ENCODE measurements around the gene DDX3X. TPM values are rescaled to one million over a fixed set of nuclear protein-coding genes. Genes with fewer than 3 reads are reported as not detected.

The DDX3X gene
- total RNA-seq, 2 experiments from 2014 or later: 320 to 322 TPM

DNA sequence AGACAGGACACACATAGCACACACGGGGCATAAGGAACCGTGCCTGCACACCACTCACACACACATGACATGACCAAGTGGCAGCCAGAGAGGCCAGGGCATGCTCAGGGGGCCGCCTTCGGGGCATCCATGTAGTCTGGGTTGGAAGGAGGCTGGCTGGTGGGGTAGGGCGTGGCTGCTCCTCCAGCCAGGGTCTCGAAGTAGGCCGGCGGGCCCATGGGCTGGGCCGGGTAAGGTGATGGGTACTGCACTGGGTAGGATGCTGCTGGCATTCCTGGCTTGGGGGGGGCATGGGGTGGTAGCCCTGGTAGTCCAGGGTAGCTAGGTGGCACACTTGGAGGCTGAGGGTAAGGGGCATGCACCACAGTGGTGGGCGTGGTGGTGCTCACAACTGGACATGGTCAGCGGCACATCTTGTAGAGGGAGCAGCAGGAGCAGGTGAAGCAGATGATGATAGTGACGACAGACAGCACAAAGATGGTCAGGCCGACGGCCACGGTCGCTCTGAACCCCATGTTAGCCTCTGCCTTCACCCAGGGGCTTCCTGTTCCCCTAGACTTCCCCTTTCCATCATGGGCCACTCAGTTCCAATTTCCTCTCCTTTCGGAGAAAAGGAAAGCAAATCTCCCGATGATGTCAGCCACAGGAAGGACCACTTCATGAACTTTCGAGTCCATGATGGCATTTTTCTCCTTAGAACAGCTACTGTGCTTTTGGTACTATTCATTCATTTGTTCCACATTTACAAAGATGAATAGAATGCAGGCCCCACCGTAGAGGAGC, 10.9 kb upstream of the DDX3X start:
- ChIA-PET POLR2A (no interaction called here), CTCF (no interaction called here)

GRCh38 chrX:41326431-41326830, 7.5 kb upstream of the DDX3X start:
- ChIA-PET CTCF (no interaction called here), POLR2A (no interaction called here)

DNA sequence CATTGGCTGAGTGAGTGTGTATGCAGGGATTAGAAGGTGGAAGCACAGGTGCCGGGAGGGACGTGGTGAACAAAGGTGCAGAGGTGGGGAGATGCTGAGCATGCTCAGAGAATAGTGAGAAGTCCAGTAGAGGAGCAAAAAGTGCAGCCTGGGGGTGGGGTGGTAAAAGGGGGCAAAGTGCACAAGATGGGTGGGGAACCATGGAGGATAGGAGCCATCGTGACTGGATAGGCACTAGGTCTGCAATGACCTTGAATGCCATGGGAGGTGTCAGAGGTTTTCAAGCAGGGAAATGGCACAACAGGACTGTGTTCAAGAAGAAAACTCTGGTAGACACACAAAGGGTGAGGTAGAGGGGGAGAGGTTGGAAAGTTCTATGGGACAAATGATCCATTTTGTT, 6.6 kb upstream of the DDX3X start:
- ChIA-PET CTCF (no interaction called here), POLR2A (no interaction called here)

GRCh38 chrX:41329101-41329500, 4.9 kb upstream of the DDX3X start:
- ChIA-PET POLR2A (no interaction called here), CTCF (no interaction called here)

DNA sequence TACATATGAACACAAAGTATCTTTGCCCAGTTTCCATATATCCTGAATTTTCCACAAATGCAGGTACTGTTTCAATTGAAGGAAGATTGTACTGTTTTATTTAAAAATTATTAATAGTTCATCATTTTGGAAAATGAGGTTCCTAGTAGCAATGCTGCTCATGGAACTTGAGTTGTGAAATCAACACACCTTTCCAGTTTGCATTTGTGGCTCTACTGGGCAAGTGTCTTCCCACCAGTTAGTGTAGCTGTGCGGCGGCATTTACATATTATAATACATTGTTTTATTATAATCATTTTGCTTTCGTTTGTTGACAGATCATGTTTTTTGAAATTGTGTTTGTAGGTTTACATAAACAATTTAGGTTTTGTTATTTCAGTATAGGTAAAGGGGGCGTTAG, 2.0 kb upstream of the DDX3X start:
- CTCF ChIA-PET: no interaction called here
- POLR2A ChIA-PET: no interaction called here

GRCh38 chrX:41332408-41333002, 1.5 kb upstream of the DDX3X start:
- ChIA-PET CTCF (no interaction called here), POLR2A (no interaction called here)

DNA sequence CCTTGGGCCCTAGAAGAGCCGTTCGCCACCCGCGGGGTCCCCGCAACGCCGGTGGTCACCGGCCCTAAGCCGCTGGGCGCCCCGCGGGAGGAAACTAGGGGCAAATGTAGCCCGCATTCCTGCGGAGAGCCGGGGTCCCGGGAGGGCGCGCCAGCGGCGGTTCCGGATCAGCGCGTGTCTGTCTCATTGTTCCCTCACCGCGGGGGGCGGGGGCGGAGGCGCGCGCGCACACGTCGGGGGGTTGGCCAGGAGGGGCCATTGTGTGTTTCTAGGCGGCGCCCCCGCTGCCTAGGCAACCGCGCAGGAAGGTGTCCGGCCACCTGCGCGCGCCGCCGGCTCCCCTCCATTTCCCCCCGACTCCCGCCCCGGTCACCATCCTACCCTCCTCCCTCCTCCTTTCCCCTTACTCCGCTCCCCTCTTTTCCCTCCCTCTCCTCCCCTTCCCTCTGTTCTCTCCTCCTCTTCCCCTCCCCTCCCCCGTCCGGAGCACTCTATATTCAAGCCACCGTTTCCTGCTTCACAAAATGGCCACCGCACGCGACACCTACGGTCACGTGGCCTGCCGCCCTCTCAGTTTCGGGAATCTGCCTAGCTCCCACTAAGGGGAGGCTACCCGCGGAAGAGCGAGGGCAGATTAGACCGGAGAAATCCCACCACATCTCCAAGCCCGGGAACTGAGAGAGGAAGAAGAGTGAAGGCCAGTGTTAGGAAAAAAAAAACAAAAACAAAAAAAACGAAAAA, 789 bp upstream of the DDX3X start:
- ChIA-PET POLR2A (interaction anchor here (0.6 to 0.7 kb wide), 5 partner anchors 20 to 752 kb away, joined by 3 to 10 read pairs (median 6); partner anchors contain the start of gene ATP6AP2), CTCF (no interaction called here)

DNA sequence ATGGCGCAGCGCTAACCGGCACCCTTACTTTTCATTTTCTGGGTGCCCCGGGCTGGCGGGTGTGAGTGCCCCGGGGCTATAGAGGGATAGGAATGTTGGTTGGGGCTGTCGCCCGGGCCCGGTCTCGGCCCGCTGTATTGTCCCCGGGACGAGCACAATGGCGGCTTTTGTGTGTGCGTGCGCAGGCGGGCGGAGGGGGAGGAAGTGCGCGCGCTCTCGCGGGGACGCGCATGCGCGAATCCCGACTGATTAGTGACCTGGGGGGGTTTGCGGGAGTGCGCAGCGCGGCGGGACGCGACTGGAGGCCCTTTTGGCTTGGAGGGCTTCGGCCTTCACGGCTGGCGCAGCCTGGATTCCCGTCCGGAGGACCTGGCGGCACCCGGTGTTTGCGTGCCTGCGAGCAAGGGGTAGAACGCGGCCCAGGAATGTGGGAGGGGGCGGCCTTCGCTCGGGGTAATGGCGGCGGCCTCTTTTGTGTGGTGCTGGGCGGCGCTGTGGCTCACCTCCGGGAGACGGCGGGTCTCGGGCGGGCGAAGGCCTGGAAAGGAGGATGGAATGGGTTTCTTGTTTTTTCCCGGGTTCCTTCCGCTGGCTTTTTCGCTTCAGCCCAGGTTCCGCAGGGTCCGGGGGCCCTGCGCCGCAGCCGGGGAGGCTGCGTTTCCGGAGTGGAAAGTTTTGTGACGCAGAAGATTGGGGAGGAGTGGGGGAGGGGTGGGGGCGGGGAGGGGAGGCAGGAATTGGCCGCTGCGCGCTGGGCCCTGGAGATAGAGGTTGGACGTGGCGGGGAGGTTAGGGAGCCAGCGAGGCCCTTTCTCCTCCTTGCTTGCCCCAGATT, 618 bp downstream of the DDX3X start:
- CTCF ChIA-PET: no interaction called here
- POLR2A ChIA-PET: interaction anchor here (0.6 kb wide), 1 partner anchor 217 kb away, joined by 6 read pairs; no protein-coding TSS in a partner anchor

DNA sequence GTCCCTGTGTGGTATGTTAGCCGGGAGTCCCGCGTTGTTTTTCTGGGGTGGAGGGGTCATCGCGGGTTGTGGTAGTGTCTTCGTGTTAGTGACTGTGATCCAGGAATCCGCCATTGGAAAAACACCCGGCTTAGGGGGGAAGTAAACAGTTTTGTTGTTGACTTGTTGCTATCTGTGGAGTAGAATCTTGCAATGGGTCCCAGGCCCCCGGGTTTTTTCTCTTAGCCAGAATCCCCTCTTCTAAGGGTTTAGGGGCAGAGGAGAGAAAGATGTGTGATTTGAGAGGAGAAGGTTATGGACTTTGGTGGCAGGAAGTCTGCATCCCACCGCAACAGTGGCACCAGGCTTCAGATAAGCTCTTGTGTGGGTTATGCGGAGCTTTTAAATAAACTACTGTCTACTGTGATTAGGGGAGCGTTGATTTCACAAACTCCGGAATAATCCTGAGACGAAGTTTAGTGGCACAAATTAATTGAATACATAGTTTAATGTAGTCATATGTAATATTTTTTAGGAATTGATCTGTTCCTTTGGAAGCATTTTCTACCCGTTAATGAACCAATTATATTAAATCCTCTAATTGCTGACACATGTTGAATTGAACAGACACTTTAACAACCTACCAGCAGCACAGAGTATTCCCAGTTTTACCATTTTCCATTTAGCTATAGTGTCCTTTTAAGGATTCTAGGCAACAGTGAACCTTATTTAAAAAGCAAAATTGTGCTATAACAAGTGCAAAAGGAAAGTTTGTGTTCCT, 1.4 kb downstream of the DDX3X start:
- POLR2A ChIA-PET: no interaction called here
- CTCF ChIA-PET: no interaction called here

GRCh38 chrX:41335958-41336331, 2.0 kb downstream of the DDX3X start:
- CTCF ChIA-PET: no interaction called here
- POLR2A ChIA-PET: no interaction called here

DNA sequence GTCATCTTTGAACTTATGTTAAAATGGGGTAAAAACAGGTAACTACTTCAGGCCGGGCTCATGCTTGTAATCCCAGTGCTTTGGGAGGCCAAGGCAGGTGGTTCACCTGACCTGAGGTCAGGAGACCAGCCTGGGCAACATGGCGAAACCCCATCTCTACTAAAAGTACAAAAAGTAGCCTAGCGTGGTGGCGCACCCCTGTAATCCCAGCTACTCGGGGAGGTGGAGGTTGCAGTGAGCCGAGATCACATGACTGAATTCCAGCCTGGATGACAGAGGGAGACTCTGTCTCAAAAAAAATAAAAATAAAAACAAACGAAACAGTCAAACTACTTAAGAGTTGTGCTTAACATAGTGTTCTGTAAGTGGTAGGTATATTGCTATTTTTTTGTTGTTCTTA, 2.5 kb downstream of the DDX3X start:
- POLR2A ChIA-PET: no interaction called here
- CTCF ChIA-PET: no interaction called here

GRCh38 chrX:41337140-41337539, 3.2 kb downstream of the DDX3X start:
- CTCF ChIA-PET: interaction anchor here (0.8 kb wide), 1 partner anchor 22 kb away, joined by 3 read pairs; no protein-coding TSS in a partner anchor
- POLR2A ChIA-PET: no interaction called here

GRCh38 chrX:41338436-41338835, 4.5 kb downstream of the DDX3X start:
- ChIA-PET POLR2A (no interaction called here), CTCF (interaction anchor here (0.6 kb wide), 1 partner anchor 39 kb away, joined by 3 read pairs; no protein-coding TSS in a partner anchor)

- POLR2A ChIA-PET: no interaction called here
- CTCF ChIA-PET: interaction anchor here (0.6 to 0.8 kb wide), 2 partner anchors 38 to 177 kb away, joined by 3 to 4 read pairs; no protein-coding TSS in a partner anchor
Measured at GRCh38 chrX:41339148-41339547, 5.2 kb downstream of the DDX3X start.

GRCh38 chrX:41344053-41344452, 10.1 kb downstream of the DDX3X start:
- CTCF ChIA-PET: no interaction called here
- POLR2A ChIA-PET: no interaction called here

- ChIA-PET POLR2A (interaction anchor here (0.9 kb wide), 1 partner anchor 71 kb away, joined by 3 read pairs; no protein-coding TSS in a partner anchor), CTCF (no interaction called here)
Measured at GRCh38 chrX:41347186-41347585, 13.2 kb downstream of the DDX3X start.

GRCh38 chrX:41348551-41348950, 14.6 kb downstream of the DDX3X start:
- ChIA-PET POLR2A (no interaction called here), CTCF (no interaction called here)

DNA sequence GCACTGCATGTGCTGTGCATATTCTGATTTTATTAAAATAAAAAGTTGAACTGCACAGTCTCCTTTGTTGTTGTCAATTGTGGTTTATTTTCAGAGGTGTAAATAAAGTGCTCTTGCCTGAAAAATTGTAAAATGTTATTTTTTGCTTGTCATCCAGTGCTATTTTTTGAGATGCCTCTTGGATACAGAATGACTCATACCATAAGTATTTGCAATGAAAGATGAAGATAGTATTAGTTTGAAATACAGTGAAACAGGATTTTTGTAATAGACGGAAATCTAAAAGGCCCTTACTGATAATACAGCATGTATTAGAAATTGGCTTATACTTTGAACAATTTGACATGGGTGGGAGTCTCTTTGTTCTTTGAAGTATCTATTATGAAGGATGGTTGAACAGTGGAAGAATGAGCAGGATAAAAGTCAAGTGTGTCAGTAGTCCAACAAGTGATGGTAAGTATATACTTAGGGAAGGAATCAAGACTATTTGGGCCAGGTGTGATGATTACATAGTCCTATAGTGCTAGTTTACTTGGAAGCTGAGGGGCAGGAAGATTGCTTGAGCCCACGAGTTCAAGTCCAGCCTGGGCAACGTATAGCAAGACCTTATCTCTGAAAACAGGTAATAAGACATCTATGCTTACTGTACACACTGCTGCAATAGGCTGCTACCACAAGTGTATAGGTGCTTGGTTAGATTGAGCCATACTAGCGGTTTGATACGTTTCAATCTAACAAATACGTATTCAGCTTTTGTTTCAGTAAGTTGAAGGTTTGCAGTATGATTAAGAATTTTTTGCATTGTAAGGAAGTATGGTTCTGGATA, 16.4 kb downstream of the DDX3X start:
- ChIA-PET CTCF (no interaction called here), POLR2A (no interaction called here)
